ENCODE data around the gene WNT2.
A peak's percentile ranks its signal among the peaks of the same experiment; 100 is the strongest.
"Not testable (repeated sequence)": the region's sequence is repeated elsewhere in the genome, so short reads cannot be mapped to it uniquely, and the experiment has no call there.

Gene WNT2

DNA sequence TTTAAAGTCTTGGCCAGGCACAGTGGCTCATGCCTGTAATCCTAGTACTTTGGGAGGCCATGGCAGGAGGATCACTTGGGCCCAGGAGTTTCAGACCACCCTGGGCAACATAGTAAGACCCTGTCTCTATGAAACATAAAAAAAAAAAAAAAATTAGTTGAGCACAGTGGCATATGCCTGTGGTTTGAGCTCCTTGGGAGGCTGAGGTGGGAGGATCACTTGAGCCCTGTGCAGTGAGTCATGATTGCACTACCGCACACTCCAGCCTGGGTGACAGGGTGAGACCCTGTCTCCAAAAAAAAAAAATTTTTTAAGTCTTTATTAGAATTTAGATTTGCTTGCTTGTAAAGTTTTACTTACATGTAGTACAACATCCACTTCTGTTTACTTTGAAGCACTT is 14.0 kb downstream of the WNT2 start:
- DNase-seq (ENCODE audit: low spot score): no peak

GRCh38 chr7:117302396-117302795 is 20.5 kb downstream of the WNT2 start:
- no peak for DNase-seq (ENCODE audit: low spot score)

GRCh38 chr7:117300506-117300905 is 22.4 kb downstream of the WNT2 start:
- DNase-seq (ENCODE audit: low spot score): not testable (repeated sequence)

DNA sequence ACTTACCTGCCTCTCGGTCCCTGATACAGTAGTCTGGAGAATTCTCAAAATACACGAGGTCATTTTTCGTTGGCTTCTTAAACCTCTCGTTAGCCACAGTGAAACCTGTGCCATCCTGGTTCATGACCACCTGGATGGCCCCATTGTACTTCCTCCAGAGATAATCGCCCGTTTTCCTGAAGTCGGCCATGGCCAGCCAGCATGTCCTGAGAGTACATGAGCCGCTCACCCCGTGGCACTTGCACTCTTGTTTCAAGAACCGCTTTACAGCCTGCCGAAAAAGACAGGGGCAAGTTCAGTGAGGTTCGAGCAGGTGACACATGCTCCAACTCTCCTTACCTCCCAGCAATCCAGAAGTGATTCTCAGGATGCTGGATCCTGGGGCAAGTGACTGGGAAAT is 25.3 kb downstream of the WNT2 start:
- no peak for DNase-seq (ENCODE audit: low spot score)

- no peak for DNase-seq (ENCODE audit: low spot score)
Observed at GRCh38 chr7:117296066-117296465, 26.8 kb downstream of the WNT2 start.

DNA sequence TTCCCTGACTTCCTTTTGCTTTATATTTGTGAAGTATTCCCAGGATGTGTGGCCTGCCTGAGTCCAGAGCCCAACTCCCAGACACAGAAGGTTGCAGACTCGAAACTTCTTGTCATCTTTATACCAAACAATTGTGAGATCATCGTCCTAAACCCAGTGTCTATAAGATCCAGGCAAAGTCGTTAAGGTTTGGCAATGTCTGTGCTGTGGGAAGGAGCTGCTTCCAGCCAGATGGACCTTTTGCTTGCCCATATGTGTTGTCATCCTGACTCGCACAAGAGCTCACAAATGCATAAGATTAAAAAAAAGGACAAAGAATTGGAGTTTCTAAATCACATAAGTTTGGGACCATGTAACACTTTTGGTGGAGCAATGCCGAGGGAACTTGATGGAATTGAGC is 37.0 kb downstream of the WNT2 start:
- no peak for DNase-seq (ENCODE audit: low spot score)

GRCh38 chr7:117284692-117285091 is 38.2 kb downstream of the WNT2 start:
- DNase-seq (ENCODE audit: low spot score): no peak

DNA sequence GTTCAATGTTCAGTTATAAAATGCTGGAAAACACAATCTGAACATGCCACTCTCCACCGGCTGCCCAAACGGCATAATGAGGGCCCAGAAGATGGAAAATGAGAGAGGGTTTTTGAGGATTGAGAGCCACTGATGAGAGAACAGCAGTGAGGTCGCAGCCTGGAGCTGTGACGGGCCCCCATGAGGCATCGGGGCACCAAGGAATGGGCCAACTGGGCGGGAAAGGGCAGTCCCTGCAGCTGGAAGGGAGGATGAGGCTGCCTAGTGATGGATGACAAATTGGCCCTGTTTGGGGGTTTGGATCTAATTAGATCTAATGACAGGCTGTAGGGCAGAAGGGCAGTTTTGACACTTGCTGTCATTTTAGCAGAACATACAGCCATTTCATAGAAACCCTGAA is 39.1 kb downstream of the WNT2 start:
- DNase-seq (ENCODE audit: low spot score): no peak

- DNase-seq (ENCODE audit: low spot score): no peak
Observed at GRCh38 chr7:117283371-117283770, 39.5 kb downstream of the WNT2 start.

GRCh38 chr7:117282239-117282812 is 40.5 kb downstream of the WNT2 start:
- no peak for DNase-seq (ENCODE audit: low spot score)

DNA sequence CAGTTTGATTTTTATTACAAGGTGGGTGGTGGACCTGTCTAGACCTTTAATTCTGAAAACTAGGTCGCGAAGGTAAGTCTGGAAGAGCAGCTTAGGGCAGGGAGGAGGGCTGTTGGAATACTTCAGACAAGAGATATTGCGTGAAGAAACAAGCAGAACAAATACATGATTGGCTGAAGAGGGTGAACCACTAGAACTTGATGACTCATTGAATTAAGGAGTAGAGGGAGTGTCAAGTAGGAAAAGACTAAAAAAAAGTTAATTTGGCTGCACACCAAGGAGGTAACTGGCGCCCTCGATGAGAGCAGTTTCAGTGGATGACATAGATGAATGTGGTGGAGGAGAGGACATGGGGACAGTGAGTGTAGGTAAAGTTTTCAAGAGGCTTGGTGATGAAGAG is 41.3 kb downstream of the WNT2 start:
- no peak for DNase-seq (ENCODE audit: low spot score)

- DNase-seq (ENCODE audit: low spot score): no peak
Observed at GRCh38 chr7:117279931-117280557, 42.8 kb downstream of the WNT2 start.

DNA sequence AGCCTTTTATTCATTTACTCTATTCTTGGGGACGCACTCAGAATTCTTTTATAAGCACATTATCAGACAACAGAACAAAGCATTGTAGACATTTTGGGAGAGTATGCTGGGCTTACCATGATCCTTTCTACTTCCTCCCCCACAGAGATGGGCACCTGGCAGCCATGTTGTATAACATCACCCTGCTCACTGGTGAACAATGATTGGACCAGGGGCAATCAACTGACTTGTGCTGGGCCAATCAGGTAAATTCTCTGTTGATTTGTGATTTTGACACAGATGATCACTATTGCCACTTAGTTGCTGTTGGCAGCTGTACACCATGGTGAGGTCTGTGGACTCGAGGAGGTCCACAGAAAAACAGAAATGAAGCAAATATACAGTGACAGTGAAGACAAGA is 43.7 kb downstream of the WNT2 start:
- no peak for DNase-seq (ENCODE audit: low spot score)

DNA sequence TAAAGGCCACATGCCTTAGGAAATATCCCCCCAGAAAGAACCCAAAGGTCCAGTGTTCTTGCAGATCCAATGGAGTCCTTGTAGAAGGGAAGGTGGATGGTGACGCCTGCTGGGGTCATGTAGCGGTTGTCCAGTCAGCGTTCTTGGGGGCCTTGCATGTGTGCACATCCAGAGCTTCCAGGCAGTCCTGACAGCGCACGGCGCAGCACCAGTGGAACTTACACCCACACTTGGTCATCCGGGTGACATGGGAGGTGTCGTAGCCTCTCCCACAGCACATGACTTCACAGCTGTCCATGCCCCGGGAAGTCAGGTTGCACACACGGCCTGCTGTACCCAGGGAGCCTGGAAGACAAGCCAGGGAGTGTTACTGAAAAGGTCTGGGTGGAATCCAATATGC is 44.8 kb downstream of the WNT2 start:
- no peak for DNase-seq (ENCODE audit: low spot score)

DNA sequence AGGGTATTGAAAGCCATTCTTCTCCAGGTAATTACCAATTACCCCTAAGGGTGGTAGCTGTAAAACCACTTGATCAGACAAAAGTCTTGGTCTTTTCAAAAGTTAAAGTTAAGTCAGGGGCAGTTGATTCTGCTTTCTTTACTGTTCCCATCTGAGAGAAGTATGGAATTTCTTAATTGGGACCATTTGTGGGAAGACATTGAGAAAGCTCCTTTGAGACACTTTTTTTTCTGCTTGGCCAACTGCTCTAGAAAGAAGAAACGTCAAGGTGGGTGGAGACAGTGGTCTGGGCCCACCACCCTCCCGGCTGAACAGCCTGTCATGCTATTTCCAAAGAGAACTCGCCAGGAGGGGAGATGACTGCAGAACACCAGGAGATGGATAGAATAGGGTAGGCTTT is 45.3 kb downstream of the WNT2 start:
- DNase-seq (ENCODE audit: low spot score): no peak

GRCh38 chr7:117274951-117275350 is 47.9 kb downstream of the WNT2 start:
- DNase-seq (ENCODE audit: low spot score): no peak

GRCh38 chr7:117273814-117274225 is 49.0 kb downstream of the WNT2 start:
- no peak for DNase-seq (ENCODE audit: low spot score)

- no peak for DNase-seq (ENCODE audit: low spot score)
Observed at GRCh38 chr7:117273325-117273724, 49.5 kb downstream of the WNT2 start.

DNA sequence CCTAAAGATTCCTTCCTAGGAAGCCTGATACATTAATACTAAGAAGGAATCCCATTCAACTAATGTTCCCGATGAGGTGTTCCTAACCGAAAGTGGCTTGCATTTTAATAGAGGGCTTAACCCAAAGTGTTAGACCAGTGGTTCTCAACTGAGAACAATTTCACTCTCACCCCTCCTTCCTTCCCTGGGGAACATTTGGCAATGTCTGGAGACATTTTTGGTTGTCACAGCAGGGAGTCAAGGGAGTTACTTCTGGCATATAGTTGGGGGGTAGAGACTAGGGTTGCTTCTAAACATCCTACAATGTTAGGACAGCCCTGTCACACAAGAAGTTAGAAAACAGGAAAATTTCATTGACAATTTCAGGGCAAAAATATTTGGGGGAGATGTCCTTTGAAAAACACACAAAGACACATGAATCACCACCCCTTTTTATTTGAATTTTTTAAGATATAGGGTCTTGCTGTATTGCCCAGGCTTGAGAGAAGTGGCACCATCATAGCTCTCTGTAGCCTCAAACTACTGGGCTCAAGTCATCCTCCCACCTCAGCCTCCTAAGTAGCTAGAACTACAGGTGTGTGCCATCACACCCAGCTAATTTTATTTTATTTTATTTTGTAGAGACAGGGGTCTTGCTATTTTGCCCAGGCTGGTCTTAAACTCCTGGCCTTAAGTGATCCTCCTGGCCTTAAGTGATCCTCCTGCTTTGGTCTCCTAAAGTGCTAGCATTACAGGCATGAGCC is 50.7 kb downstream of the WNT2 start:
- no peak for DNase-seq (ENCODE audit: low spot score)

GRCh38 chr7:117271566-117271965 is 51.3 kb downstream of the WNT2 start:
- DNase-seq (ENCODE audit: low spot score): no peak

DNA sequence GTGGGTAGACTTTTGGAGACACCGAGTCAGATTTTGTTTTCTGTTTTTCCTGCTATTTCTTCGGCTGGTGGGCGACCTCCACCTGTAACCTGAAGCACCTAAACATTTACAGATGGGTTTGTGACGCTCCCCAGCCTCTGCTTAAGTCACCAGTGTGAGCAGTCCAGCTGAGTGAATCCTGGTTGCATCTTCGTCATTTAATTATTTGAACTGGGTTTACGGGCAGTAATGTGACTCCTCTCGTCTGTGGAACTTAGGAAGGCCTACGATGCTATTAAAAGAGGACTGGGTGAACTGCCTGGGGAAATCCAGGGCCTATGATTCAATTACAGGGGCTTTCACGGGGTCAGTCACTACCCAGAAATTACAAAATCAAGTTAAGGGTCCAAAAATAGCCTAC is 52.5 kb downstream of the WNT2 start:
- peak; percentile 73 for DNase-seq (ENCODE audit: low spot score)

GRCh38 chr7:117269886-117270285 is 53.0 kb downstream of the WNT2 start:
- DNase-seq (ENCODE audit: low spot score): no peak

- DNase-seq (ENCODE audit: low spot score): no peak
Observed at GRCh38 chr7:117269417-117269816, 53.4 kb downstream of the WNT2 start.
